Tibial artery (tissue), 4 donors: ENCODE data around the gene WDR13.

Experiments
- DNase-seq, 2 donors: peaks; one replicate each; pipeline ENCODE4 v3.0.0-alpha.2; 2019
- H3K27ac ChIP-seq, 2 donors: fragments of 200-600 bp; sonication (generic) in 1 of 2; 1 replicate in 1 of 2; 2 replicates in 1 of 2; pipeline ENCODE4 v1.5.1; 2018 to 2019; ENCODE audit warnings: mild to moderate bottlenecking in 1 of 2
- H3K27me3 ChIP-seq, 2 donors: fragments of 200-600 bp; sonication (generic) in 1 of 2; one replicate each; pipeline versions ENCODE4 v1.5.1 to v1.6.0; 2016 to 2019
- H3K36me3 ChIP-seq, 3 donors: fragments of 200-600 bp; sonication (generic) in 2 of 3; one replicate each; pipeline ENCODE4 v1.5.1; 2016 to 2019; ENCODE audit warnings: mild to moderate bottlenecking in 2 of 3
- H3K4me1 ChIP-seq, 4 donors: fragments of 200-600 bp; sonication (generic) in 2 of 4; 1 replicate in 3 of 4; 2 replicates in 1 of 4; pipeline ENCODE4 v1.5.1; 2016 to 2019
- H3K4me3 ChIP-seq, 2 donors: fragments of 200-600 bp; sonication (generic) in 1 of 2; 1 replicate in 1 of 2; 2 replicates in 1 of 2; pipeline ENCODE4 v1.5.1; 2018 to 2019; ENCODE audit warnings: mild to moderate bottlenecking in 2 of 2
- H3K9me3 ChIP-seq, 3 donors: fragments of 200-600 bp; sonication (generic) in 1 of 3; one replicate each; pipeline ENCODE4 v1.5.1; 2016 to 2019
- CTCF ChIP-seq, 2 experiments: fragments of 200-600 bp in 1 of 2; fragments of 450-650 bp in 1 of 2; IDR thresholded peaks; one replicate each; pipeline ENCODE4 v1.5.1; 2017 to 2019; ENCODE audit warnings: antibody characterized with exemption in 2 of 2, mild to moderate bottlenecking in 1 of 2, moderate library complexity in 1 of 2
- intact Hi-C: fragments of 100-400 bp; cut with DNase I; formaldehyde crosslinking; loops from one replicate; pipeline ENCODE4 v1.15.0; 2023; ENCODE audit warnings: low total_unique reads

The WDR13 gene

DNA sequence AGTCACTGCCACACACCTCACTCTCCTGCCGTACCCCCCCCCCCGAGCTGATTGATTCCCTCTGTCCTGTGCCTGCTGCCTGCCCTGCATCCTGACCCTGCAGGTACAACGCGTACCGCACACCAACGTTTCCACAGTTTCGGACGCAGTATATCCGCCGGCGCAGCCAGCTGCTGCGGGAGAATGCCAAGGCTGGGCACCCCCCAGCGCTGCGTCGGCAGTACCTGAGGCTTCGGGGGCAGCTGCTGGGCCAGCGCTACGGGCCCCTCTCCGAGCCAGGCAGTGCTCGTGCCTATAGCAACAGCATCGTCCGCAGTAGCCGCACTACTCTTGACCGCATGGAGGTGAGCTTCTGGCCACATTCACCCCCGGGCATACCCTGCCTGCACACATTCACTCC, 1.3 kb downstream of the WDR13 start:
- TF ChIP-seq CTCF (IDR thresholded peaks at IDR 0.05), result no peak
- no peak for DNase-seq
- Histone ChIP-seq H3K4me1 (peaks cover 0 to 8% (median 5%) of the 10 kb centered on the region in 4 donors), H3K36me3 (peaks cover 14 to 47% (median 37%) of the 10 kb centered on the region in 3 donors), H3K9me3 (no peaks in the 10 kb centered on the region), H3K4me3 (peak overlapping the region; percentile 63 to 65), H3K27ac (peak overlapping the region; percentile 93 to 94), H3K27me3 (no peaks in the 10 kb centered on the region)
- intact Hi-C loops, result loop anchor here (10.0 kb wide), 1 partner anchor 124 kb away; the partner anchor contains the start of genes FTSJ1 and SLC38A5

DNA sequence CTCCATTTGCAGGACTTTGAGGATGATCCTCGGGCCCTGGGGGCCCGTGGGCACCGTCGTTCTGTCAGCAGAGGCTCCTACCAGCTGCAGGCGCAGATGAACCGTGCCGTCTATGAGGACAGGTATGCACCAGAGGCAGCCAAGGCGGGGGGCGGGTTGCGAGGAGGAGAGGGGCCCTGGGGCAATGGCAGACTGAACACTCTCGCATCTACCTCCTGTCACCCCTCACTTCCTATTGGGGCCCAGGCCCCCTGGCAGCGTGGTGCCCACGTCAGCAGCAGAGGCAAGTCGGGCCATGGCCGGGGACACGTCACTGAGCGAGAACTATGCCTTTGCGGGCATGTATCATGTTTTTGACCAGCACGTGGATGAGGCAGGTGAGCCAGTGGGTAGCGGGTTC, 2.0 kb downstream of the WDR13 start:
- Histone ChIP-seq H3K36me3 (peaks cover 14 to 54% (median 41%) of the 10 kb centered on the region in 3 donors), H3K9me3 (no peaks in the 10 kb centered on the region), H3K27ac (no peak overlapping the region), H3K4me3 (no peak overlapping the region), H3K4me1 (peaks cover 0 to 8% (median 5%) of the 10 kb centered on the region in 4 donors), H3K27me3 (no peaks in the 10 kb centered on the region)
- TF ChIP-seq CTCF (IDR thresholded peaks at IDR 0.05), result no peak
- DNase-seq, result no peak
- intact Hi-C loops, result loop anchor here (10.0 kb wide), 1 partner anchor 125 kb away; the partner anchor contains the start of genes FTSJ1 and SLC38A5

DNA sequence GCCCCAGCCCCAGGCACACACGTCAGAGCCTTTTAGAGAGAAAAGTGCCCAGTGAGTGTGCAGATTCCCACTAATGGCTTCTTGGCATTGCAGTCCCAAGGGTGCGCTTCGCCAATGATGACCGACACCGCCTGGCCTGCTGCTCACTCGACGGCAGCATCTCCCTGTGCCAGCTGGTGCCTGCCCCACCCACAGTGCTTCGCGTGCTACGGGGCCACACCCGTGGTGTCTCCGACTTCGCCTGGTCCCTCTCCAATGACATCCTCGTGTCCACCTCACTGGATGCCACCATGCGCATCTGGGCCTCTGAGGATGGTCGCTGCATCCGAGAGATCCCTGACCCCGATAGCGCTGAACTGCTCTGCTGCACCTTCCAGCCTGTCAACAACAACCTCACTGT, 2.9 kb downstream of the WDR13 start:
- H3K27me3 ChIP-seq, result no peaks in the 10 kb centered on the region
- intact Hi-C loops, result no loop called here
- no peak overlapping the region for H3K27ac ChIP-seq
- no peak overlapping the region for H3K4me3 ChIP-seq
- peaks cover 0 to 8% (median 5%) of the 10 kb centered on the region in 4 donors for H3K4me1 ChIP-seq
- H3K36me3 ChIP-seq, result peaks cover 17 to 63% (median 50%) of the 10 kb centered on the region in 3 donors
- no peak for TF ChIP-seq CTCF (IDR thresholded peaks at IDR 0.05)
- DNase-seq, result no peak
- H3K9me3 ChIP-seq, result no peaks in the 10 kb centered on the region

GRCh38 chrX:48601741-48602394, 4.6 kb downstream of the WDR13 start:
- H3K4me3 ChIP-seq, result no peak overlapping the region
- no peak overlapping the region for H3K27ac ChIP-seq
- intact Hi-C loops, result no loop called here
- no peak for TF ChIP-seq CTCF (IDR thresholded peaks at IDR 0.05)
- H3K27me3 ChIP-seq, result no peaks in the 10 kb centered on the region
- DNase-seq, result no peak
- H3K9me3 ChIP-seq, result no peaks in the 10 kb centered on the region
- H3K4me1 ChIP-seq, result peaks cover 0 to 8% (median 5%) of the 10 kb centered on the region in 4 donors
- peaks cover 17 to 68% (median 50%) of the 10 kb centered on the region in 3 donors for H3K36me3 ChIP-seq

GRCh38 chrX:48604701-48605100, 7.4 kb downstream of the WDR13 start:
- no peak for DNase-seq
- Histone ChIP-seq H3K4me3 (no peak overlapping the region), H3K4me1 (no peaks in the 10 kb centered on the region), H3K9me3 (no peaks in the 10 kb centered on the region), H3K27me3 (no peaks in the 10 kb centered on the region), H3K36me3 (peaks cover 8 to 56% (median 40%) of the 10 kb centered on the region in 3 donors), H3K27ac (no peak overlapping the region)
- intact Hi-C loops, result no loop called here
- no peak for TF ChIP-seq CTCF (IDR thresholded peaks at IDR 0.05)
